ENCODE data around the gene HLA-F.

Gene HLA-F

DNA sequence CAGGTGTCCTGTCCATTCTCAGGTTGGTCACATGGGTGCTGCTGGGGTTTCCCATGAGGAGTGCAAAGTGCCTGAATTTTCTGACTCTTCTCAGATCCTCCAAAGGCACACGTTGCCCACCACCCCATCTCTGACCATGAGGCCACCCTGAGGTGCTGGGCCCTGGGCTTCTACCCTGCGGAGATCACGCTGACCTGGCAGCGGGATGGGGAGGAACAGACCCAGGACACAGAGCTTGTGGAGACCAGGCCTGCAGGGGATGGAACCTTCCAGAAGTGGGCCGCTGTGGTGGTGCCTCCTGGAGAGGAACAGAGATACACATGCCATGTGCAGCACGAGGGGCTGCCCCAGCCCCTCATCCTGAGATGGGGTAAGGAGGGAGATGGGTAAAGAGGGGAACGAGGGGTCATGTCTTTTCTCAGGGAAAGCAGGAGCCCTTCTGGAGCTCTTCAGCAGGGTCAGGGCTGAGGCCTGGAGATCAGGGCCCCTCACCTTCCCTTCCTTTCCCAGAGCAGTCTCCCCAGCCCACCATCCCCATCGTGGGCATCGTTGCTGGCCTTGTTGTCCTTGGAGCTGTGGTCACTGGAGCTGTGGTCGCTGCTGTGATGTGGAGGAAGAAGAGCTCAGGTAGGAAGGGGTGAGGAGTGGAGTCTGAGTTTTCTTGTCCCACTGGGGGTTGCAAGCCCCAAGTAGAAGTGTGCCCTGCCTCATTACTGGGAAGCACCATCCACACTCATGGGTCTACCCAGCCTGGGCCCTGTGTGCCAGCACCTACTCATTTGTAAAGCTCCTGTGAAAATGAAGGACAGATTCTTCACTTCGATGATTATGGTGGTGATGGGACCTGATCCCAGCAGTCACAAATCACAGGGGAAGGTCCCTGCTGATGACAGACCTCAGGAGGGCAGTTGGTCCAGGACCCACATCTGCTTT lies 2.0 kb downstream of the HLA-F start:
- no peak for DNase-seq (ENCODE audit: low read depth)

DNA sequence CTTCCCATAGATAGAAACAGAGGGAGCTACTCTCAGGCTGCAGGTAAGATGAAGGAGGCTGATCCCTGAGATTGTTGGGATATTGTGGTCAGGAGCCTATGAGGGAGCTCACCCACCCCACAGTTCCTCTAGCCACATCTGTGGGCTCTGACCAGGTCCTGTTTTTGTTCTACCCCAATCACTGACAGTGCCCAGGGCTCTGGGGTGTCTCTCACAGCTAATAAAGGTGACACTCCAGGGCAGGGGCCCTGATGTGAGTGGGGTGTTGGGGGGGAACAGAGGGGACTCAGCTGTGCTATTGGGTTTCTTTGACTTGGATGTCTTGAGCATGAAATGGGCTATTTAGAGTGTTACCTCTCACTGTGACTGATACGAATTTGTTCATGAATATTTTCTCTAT lies 2.8 kb downstream of the HLA-F start:
- DNase-seq (ENCODE audit: low read depth) = no peak

DNA sequence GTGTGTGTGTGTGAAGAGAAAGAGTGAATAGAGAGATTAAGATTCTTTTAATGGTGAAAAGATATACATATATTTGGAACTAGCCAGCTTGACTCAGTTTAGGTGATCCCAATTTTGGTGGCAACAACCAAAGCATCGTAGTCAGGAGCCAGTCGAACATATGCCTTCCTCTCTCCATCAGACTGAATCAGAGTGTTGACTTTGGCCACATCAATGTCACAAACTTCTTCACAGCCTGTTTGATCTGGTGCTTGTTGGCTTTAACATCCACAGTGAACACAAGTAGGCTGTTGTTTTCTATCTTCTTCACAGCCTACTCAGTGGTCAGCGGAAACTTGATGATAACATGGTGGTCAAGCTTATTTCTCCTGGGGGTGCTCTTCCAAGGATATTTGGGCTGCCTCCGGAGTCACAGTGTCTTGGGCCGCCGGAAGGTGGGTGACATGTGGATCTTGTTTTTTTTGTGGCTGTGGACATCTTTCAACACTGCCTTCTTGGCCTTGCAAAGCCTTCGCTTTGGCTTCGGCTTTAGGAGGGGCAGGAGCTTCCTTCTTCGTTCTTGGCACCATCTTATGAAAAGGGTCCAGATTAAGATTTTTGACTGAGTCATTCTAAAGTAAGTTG lies 3.4 kb downstream of the HLA-F start:
- DNase-seq (ENCODE audit: low read depth) = no peak

DNA sequence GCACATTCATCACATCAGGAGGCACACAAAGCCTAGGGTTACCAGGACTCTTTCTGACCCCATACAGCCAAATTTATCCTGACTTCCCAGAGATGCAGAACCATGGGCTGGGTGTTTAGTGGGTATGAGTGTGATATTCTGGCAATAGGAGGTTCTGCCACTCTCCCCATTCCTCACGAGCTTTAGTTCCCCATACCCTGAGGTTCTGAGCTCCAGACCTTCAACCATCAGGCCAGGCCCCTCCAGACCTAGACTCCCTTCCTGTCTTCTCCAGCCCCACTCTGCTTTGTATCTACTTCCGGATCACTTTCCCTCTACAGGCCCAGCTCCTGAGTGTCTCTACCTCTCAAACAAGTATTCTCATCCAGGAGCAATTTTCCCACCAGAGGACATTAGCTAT lies 4.4 kb downstream of the HLA-F start:
- no peak for DNase-seq (ENCODE audit: low read depth)

DNA sequence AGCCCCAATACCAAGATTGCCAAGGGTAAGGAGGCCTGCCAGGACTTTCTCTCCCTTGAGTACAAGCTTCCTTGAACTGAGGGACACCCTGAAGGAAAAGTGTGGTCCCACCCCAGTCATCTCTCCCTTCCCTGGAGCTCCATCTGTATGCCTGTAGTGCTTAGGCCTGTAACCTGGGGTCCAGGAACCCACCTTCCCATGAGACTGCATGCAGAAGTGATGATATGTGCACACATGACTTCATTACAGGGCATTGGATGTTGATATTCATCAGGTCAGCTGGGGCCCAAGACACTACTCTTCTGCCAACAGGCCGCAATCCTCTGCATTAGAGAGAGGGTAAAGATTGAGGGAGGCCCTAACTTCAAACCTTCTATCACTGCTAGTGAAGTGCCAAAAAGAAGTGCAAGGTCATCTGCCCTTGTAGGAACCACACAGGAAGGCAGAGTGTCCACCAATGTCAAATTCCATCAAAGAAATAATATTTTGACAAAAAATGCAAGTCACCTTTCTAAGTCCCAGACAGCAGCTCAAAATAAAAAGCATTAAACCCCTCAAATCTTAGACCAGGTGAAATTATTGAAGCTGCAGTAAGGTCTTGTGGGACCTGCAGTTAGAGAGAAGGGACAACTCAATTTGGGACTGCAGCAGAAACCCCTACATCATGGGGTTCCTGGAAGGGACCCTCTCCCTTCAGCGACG lies 5.1 kb downstream of the HLA-F start:
- no peak for DNase-seq (ENCODE audit: low read depth)

DNA sequence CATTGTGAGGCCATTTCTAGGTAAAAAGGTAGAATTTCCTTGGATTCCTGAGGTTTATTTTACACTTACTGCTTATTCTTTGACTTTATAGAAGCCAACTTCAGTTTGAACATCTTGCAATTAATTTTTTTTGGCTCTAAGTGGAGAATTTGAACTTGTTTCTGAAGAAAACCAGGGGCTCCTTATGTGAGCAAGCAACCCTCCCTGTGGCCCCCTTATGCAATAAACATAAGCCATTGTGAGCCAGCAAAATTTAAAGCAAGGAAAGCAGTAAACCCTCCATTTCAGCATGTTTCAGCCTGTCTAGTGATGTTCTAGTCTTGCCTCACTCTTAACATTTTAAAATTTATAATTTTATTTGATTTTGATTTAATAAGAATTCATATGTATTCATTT lies 5.6 kb downstream of the HLA-F start:
- no peak for DNase-seq (ENCODE audit: low read depth)

DNA sequence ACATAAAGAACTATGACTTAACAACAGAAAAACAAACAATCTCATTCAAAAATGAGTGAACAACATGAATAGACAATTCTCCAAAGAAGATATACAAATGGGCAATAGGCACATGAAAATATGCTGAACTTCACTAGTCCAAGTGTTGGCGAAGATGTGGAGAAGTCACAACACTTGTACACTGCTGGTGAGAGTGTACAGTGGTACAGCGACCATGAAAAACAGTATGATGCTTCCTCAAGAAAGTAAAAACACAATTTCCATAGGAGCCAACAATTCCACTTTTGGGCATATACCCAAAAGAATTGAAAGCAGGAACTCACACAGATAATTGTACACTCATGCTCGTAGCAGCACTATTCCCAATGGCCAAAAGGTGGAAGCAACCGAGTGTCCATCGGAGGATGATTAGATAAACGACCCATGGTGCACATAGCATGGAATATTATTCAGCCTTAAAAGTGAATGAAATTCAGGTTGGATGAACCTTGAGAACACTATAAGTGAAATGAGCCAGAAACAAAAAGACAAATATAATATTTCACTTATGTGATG lies 6.6 kb downstream of the HLA-F start:
- DNase-seq (ENCODE audit: low read depth) = no peak

DNA sequence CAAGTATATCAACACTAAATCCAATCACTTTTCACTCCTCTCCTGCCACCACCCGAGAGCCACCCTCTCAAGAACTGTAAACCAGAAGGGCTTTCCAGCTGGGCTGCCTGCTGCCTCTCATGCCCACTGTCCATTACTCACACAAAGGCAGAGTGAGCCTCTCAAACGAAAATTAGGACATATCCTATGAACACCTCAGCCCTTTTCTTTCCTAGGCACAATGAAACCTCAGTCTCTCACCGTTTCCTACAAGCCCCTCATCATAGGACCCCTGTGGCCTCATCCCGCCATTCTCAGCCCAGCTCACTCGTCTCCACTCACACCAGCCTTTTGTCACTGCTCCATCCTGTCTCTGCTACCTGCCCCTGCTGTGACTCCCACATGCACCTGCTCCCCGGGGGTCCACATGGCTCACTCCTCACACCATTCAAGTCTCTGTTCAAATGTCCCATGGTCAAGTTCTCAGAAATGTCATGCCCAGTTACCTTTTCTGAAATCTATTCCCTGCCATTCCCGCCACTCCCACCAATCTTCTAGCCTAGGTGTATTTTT lies 7.4 kb downstream of the HLA-F start:
- no peak for DNase-seq (ENCODE audit: low read depth)

DNA sequence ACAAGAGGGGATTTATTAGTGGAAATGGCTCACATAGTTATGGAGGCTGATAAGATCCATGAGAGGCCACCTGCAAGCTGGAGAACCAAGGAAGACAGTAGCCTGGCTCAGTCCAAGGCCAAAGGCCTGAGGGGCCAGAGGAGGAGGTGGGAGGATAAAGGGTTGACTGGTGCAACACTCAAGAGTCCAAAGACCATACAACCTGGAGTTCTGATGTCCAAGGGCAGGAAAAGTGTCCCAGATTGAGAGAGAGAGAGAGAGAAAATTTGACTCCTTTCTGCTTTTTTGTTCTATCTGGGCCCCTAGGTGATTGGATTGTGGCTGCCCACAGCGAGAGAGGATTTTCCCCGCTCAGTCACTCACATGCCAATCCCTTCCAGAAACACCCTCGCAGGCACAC lies 8.0 kb downstream of the HLA-F start:
- DNase-seq (ENCODE audit: low read depth) = no peak

DNA sequence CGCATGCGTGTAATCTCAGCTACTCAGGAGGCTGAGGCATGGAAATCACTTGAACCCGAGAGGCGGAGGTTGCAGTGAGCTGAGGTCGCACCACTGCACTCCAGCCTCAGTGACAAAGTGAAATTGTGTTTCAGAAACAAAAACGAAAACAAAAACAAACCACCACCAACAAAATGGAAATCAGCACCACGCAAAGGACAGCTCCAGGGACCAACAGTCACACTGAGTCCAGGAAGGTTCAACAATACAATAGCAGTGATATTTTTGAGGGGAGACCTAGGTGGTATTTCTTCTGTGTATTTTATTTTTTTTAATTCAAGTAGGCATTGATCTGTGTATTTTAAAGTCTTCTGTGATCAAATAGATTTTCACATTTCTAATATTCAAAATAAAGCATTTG lies 9.8 kb downstream of the HLA-F start:
- no peak for DNase-seq (ENCODE audit: low read depth)

DNA sequence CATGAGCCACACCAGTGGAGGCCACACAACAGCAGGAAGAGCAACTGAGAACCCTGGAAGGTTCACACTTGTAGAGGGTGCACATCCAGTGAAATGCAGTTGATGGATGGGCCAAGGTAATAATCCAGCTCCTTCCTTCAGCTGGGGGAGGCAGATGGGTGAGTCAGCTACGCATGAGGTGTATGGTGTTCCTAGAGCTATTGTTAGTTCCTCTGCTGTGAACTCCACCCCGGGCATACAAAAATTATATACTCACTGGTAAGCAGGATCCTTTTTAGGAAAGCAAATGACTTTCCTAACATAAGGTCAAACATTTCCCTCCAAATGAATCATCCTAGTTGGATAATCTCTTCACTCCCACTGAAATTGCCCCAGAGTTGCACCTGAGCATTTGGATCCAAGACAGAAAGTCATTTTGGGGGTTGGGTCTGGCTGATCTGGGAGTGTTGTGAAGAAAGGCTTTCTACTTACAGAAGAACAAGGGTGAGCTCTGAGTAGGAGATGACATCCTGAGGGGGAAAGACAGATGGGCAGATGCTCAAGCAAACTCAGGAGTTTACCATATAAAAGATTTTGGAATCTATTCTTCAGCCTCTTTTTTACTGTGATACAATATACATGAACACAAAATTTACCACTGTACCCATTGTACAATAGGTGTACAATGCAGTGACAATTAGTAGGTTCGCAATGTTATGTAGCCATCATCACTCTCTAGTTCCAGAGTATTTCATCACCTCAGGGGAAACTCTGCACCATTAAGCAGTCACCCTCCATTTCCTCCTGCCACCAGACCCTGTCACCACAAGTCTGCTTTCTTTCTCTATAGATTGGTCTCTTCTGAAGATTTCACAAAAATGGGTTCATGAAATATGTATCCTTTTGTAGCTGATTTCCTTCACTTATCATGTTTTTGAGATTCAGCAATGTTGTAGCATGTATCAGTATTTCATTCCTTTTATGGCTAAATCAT lies 11.1 kb downstream of the HLA-F start:
- no peak for DNase-seq (ENCODE audit: low read depth)

DNA sequence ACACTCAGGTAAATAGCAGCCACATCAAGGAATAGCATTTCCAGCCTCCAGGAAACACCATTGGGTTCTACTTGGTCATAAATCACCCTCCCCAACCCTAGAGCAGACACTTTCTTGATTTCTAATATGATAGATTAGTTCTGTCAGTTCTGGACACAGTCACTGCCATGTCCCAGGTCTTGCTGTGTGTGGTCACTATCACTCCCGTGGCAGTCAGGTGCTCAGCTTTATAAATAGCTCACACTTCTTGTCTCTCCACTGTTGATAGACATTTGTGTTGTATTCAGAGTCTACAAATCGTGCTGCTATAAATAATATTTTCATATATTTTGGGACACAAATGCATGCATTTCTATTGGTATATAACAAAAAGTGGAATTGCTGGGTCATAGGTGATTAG lies 13.3 kb downstream of the HLA-F start:
- DNase-seq (ENCODE audit: low read depth) = no peak

DNA sequence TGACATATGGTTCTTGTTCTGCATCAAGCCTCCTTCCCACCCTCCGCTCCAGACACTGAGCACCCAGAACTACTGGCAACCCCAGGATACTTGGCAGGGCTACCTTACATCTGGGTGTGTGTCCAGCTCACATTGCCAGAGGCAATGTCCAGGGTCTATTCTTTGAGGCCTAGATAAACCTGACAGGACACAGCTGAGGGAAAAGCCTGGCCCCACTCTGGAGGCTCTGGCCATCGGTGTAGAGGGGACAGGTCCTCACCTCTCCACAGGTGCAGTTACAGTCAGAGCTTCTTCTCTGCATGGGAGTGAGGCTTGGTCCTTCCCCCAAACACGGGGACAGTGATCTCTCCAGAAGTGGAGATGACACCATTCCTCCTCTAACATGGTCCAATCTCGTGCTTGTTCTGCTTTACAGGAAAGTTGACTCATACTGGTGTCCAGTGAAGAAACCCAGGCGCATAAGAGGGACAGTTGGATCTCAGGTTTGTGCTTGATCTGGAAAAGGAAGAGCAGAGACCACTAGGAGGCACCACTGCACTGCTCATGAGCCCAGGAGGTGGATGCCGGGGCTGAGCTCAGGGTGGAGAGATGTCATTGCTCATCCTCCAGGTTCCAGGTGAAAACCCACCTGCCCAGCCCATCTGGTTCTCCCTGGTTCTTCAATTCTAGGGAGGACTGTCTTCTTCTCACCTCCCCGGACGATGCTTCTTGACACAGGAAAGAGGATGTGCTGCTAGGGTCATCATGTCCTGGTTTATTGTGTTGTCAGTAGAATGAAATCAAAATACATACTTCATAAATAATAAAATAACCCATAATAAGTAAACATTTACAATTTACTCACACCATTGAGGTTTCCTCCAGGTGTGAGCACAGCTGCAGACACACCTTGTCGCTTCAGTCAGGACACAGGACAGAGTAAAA lies 14.7 kb downstream of the HLA-F start:
- DNase-seq (ENCODE audit: low read depth) = peak; percentile 45

DNA sequence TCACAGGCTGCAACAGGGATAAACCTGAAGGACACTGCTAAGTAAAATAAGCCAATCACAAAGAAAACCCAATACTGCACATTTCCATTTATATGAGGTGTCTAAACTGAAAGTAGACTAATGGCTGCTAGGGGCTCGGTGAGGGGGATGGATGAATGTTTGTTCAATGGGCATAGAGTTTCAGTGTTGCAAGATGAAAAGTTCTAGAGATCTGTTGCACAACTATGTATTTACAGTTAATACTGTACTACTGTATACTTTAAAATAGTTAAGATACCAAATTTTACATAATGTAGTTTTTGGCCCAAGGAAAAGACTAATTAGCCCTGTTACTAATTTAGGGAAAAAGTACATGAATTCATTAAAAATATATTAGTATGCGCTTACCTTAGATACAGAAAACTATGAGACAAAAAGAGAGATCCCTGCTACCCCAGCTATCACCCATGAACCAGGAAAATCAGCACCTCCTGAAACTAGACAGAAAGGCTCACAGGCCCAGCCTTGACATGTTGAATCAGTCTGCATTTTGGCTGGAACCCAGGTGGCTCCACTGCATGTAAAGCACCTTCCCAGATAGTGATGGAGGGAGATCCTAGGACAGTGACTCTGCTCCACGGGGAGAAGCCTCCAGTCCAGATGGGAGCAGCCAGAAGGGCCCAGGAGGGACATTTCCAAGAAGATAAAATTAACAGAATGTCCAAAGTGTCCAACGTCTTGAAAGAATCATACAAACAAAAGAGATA lies 16.1 kb downstream of the HLA-F start:
- no peak for DNase-seq (ENCODE audit: low read depth)

DNA sequence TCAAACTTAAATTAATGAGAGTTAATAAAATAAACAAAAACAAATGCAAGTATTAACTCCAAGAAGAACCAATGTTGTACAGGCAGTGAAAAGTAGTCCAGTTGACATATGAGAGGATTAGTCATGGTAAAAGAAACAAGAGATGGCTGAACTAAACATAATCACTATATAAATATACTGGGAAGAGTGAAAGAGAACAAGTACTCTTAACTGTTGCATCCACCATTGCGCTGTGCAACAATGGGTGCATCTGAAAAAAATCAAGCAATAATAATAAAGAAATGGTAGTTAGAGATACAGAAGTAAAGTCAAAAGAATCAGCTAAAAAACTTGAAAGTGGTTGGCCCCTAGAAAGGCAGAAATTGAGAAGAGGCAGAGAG lies 16.6 kb downstream of the HLA-F start:
- no peak for DNase-seq (ENCODE audit: low read depth)

DNA sequence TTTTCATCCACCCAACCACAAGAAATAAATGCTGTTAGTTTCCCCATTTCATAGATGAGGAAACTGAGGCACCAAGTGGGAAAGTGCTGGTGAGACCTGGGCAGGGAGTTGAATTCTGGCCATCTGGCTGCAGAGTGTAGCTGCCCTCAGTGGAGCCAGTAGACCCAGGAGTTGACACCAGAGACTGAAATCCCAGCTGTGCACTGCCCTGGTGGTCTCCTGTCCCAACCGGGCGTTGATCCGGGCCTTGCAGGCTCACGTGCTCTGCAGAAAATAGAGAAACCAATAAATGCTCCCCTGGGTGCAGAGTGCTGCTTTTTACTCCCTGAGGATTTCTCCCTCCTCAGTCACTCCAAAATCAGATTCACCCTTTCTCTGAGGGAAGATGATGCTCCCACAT lies 18.4 kb downstream of the HLA-F start:
- no peak for DNase-seq (ENCODE audit: low read depth)

DNA sequence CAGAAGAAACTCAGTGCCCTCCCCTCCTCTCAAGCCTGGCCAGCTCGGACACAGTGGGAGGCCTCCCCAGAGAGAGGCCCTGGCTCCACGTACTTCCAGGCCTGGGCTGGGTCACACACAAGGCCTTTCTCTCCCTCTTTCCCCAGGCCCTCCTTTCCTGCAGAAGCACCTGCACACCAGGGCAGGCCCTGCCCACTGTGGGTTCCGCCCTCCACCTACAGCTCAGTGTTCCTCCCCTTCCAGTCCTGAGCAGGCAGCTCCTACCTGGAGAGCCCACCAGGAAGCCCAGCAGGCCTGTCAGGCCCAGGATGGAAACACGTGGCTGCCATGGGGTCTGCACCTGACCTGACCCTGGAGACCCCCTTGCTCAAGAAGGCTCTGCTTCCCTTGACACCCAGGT lies 18.9 kb downstream of the HLA-F start:
- no peak for DNase-seq (ENCODE audit: low read depth)

DNA sequence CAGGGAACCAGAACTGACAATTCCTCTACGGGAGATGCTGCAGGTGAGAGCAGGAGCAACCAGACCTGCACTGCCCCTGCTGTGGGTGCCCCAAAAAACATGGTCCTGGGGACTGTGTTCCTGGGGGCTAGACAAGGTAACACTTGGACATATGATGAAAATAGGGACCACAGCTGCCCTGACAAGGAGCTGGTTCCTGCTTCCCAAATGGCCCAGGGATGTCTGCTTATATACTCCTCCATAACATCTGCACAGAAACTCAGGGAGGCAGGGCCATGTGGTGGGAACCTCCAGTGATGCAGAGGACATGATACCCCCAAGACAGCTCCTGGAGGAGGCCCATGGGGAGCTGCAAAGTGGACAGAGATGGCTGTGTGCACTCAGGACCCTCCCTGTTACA lies 19.8 kb downstream of the HLA-F start:
- no peak for DNase-seq (ENCODE audit: low read depth)

DNA sequence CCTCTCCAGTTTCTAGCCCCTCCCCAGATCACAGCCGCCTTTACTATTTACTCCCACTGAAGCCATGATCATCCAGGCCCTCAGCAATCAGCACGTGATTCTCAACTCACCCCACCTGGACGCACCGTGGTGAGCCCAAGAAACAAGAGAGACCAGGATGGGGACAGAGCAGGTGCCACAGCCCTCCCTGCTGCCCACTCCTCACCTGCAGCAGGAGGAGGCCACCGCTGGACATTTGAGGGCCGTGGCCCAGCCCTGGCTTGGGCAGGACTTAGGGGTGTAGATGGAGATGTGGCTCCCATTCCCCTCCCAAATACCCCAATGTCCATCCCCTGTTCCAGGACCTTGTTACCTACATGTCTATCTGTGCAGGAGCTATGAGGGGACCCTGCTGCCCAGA lies 20.3 kb downstream of the HLA-F start:
- DNase-seq (ENCODE audit: low read depth) = no peak

DNA sequence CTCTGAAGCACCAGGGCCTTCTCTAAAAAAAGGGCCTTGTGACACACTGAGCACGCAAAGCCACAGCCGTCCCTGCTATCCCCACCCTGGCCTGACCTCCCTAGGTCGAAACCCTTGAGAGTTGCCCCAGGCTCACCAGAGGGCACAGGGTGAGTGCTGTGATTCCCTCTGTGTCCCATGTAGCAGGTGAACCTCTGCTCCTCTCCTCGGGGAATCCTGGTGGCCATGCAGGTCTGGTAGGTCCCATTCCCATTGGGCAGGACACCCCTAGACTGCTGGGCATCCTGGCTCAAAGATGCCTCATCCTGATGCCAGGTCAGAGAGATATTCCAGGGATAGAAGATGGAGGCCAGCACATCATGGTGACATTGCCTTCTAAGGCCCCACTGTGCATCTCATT lies 20.9 kb downstream of the HLA-F start:
- no peak for DNase-seq (ENCODE audit: low read depth)

Measured in fibroblast of the conjunctiva (primary cell).